ENCODE data around the gene HELT.
A peak's percentile ranks its signal among the peaks of the same experiment; 100 is the strongest.

Gene HELT

GRCh38 chr4:185004562-185005218 lies 13.6 kb upstream of the HELT start:
- DNase-seq: no peak

- DNase-seq: peak; percentile 10 to 39
Measured at GRCh38 chr4:185005219-185005819, 13.0 kb upstream of the HELT start.

- no peak for DNase-seq
Measured at GRCh38 chr4:185011408-185011807, 6.9 kb upstream of the HELT start.

GRCh38 chr4:185013417-185014125 lies 4.7 kb upstream of the HELT start:
- DNase-seq: no peak

- no peak for DNase-seq
Measured at GRCh38 chr4:185015108-185015507, 3.2 kb upstream of the HELT start.

- DNase-seq: no peak
Measured at GRCh38 chr4:185016101-185016940, 2.0 kb upstream of the HELT start.

- DNase-seq: no peak
Measured at GRCh38 chr4:185016946-185017758, 1.1 kb upstream of the HELT start.

GRCh38 chr4:185018834-185019455 lies 655 bp downstream of the HELT start:
- DNase-seq: no peak

- no peak for DNase-seq
Measured at GRCh38 chr4:185019456-185020292, 1.4 kb downstream of the HELT start.

- no peak for DNase-seq
Measured at GRCh38 chr4:185020293-185020808, 2.1 kb downstream of the HELT start.

GRCh38 chr4:185020863-185021761 lies 2.8 kb downstream of the HELT start:
- no peak for DNase-seq

GRCh38 chr4:185023471-185023870 lies 5.2 kb downstream of the HELT start:
- no peak for DNase-seq

- no peak for DNase-seq
Measured at GRCh38 chr4:185028625-185029024, 10.3 kb downstream of the HELT start.

GRCh38 chr4:185031611-185032010 lies 13.3 kb downstream of the HELT start:
- DNase-seq: no peak

GRCh38 chr4:185033072-185033471 lies 14.8 kb downstream of the HELT start:
- DNase-seq: no peak

- no peak for DNase-seq
Measured at GRCh38 chr4:185033950-185034349, 15.7 kb downstream of the HELT start.

- DNase-seq: no peak
Measured at GRCh38 chr4:185035284-185035683, 17.0 kb downstream of the HELT start.

- DNase-seq: no peak
Measured at GRCh38 chr4:185036019-185036418, 17.7 kb downstream of the HELT start.

GRCh38 chr4:185036842-185037241 lies 18.6 kb downstream of the HELT start:
- no peak for DNase-seq

Measured in SW 1271 (cell line).